B cell (primary cell): ENCODE results near the gene ABHD16A. TPM values are rescaled to one million over a fixed set of nuclear protein-coding genes. Genes with fewer than 3 reads are reported as not detected.

ENCODE experiments used
- ATAC-seq: fragments of 200-7000 bp; cut with Tn5 transposase; one replicate; pipeline ENCODE4 v1.10.0; 2021; ENCODE audit warnings: low read depth, mild to moderate bottlenecking, moderate number of reproducible peaks, moderate library complexity
- CTCF ChIA-PET: fragments of 350-600 bp; sonication (Branson Sonifier 250); formaldehyde crosslinking; loops from one replicate; lab custom pipeline; 2021; ENCODE audit warnings: antibody characterized with exemption, inconsistent platforms; lab: Charles Lee
- POLR2A ChIA-PET: fragments of 350-600 bp; sonication (Branson Sonifier 250); formaldehyde crosslinking; loops from one replicate; lab custom pipeline; 2021; ENCODE audit warnings: antibody characterized with exemption; lab: Charles Lee
- DNase-seq: peaks from one replicate; pipeline ENCODE4 v3.0.0; 2013
- H2AFZ ChIP-seq: 2 replicates; pipeline ENCODE4 v1.6.1; 2012; ENCODE audit warnings: mild to moderate bottlenecking, low read depth, low read length; ENCODE audit not compliant: insufficient read depth, poor library complexity, severe bottlenecking
- H3K27ac ChIP-seq, 2 donors: 1 replicate in 1 of 2; 2 replicates in 1 of 2; pipeline ENCODE4 v1.5.1; 2012 to 2013; ENCODE audit warnings: low read length in 2 of 2, mild to moderate bottlenecking in 2 of 2, moderate library complexity in 1 of 2
- H3K27me3 ChIP-seq, 4 experiments: fragments of 200-600 bp in 1 of 4; sonication (generic) in 1 of 4; replicated peaks in 1 of 4; 1 replicate in 2 of 4; 2 replicates in 2 of 4; pipeline versions ENCODE4 v1.6.1 to v1.7.0; 2013 to 2016; ENCODE audit warnings: low read length in 3 of 4, mild to moderate bottlenecking in 2 of 4, mixed read lengths in 1 of 4, moderate library complexity in 1 of 4; ENCODE audit not compliant: insufficient read depth in 4 of 4, control insufficient read depth in 3 of 4; ENCODE audit errors: control extremely low read depth in 1 of 4
- H3K36me3 ChIP-seq, 2 experiments: replicated peaks in 1 of 2; 1 replicate in 1 of 2; 2 replicates in 1 of 2; pipeline versions ENCODE4 v1.6.1 to v1.7.1; 2013; ENCODE audit warnings: low read length in 1 of 2; ENCODE audit not compliant: insufficient read depth in 2 of 2, control insufficient read depth in 1 of 2; ENCODE audit errors: control extremely low read depth in 1 of 2, extremely low read depth in 1 of 2
- H3K4me1 ChIP-seq, 2 donors: fragments of 200-600 bp in 1 of 2; sonication (generic) in 1 of 2; 1 replicate in 1 of 2; 2 replicates in 1 of 2; pipeline versions ENCODE4 v1.5.1 to v1.6.1; 2013 to 2017; ENCODE audit warnings: low read length in 2 of 2; ENCODE audit not compliant: control insufficient read depth in 2 of 2, insufficient read depth in 2 of 2
- H3K4me2 ChIP-seq: replicated peaks from 2 replicates; pipeline ENCODE3; 2012; ENCODE audit warnings: mild to moderate bottlenecking, low read depth, low read length; ENCODE audit not compliant: poor library complexity, severe bottlenecking
- H3K4me3 ChIP-seq, 5 experiments: fragments of 200-600 bp in 1 of 5; sonication (generic) in 1 of 5; 1 replicate in 3 of 5; 2 replicates in 2 of 5; pipeline versions ENCODE4 v1.5.1 to v1.7.0; 2011 to 2016; ENCODE audit warnings: low read length in 4 of 5, mild to moderate bottlenecking in 4 of 5, low read depth in 2 of 5, control low read depth in 1 of 5, moderate library complexity in 1 of 5; ENCODE audit not compliant: insufficient read depth in 1 of 5; ENCODE audit errors: control extremely low read depth in 1 of 5, extremely low read depth in 1 of 5
- H3K79me2 ChIP-seq: fragments of 200-600 bp; sonication (generic); one replicate; pipeline ENCODE4 v1.6.0; 2016; ENCODE audit warnings: low read length; ENCODE audit not compliant: control insufficient read depth, insufficient read depth
- H3K9ac ChIP-seq: fragments of 200-600 bp; sonication (generic); 2 replicates; pipeline ENCODE4 v1.6.1; 2017; ENCODE audit warnings: mild to moderate bottlenecking, low read length, moderate library complexity
- H3K9me3 ChIP-seq, 3 donors: one replicate each; pipeline versions ENCODE4 v1.6.1 to v1.7.1; 2013; ENCODE audit warnings: low read length in 2 of 3; ENCODE audit not compliant: control insufficient read depth in 2 of 3, insufficient read depth in 1 of 3; ENCODE audit errors: control extremely low read depth in 1 of 3
- H4K20me1 ChIP-seq: 2 replicates; pipeline ENCODE4 v1.6.0; 2012; ENCODE audit warnings: mild to moderate bottlenecking, low read length; ENCODE audit not compliant: insufficient read depth, control insufficient read depth, poor library complexity, severe bottlenecking
- H3K27ac Mint-ChIP-seq: one replicate; pipeline ENCODE4 v1.8.0; 2021; ENCODE audit warnings: mixed read lengths
- H3K27me3 Mint-ChIP-seq: one replicate; pipeline ENCODE4 v1.8.0; 2021; ENCODE audit warnings: mixed read lengths
- H3K4me1 Mint-ChIP-seq: one replicate; pipeline ENCODE4 v1.8.0; 2021; ENCODE audit warnings: mixed read lengths
- H3K4me3 Mint-ChIP-seq: one replicate; pipeline ENCODE4 v1.8.0; 2021; ENCODE audit warnings: mixed read lengths
- H3K9me3 Mint-ChIP-seq: one replicate; pipeline ENCODE4 v1.8.0; 2022; ENCODE audit warnings: mixed read lengths; ENCODE audit not compliant: insufficient read depth
- CTCF ChIP-seq: fragments of 200-600 bp; IDR thresholded peaks from one replicate; pipeline ENCODE4 v1.8.0; 2022; ENCODE audit warnings: antibody characterized with exemption, mild to moderate bottlenecking
- EZH2 ChIP-seq: IDR thresholded peaks from 2 replicates; pipeline ENCODE4 v1.6.1; 2012; ENCODE audit warnings: borderline replicate concordance, low read depth, mild to moderate bottlenecking, moderate library complexity, low read length; ENCODE audit not compliant: insufficient read depth, poor library complexity, severe bottlenecking
- WGBS: methylation state at CpG from one replicate; pipeline ENCODE4 v1.1.5; 2013; ENCODE audit warnings: missing lambda C conversion rate; ENCODE audit not compliant: insufficient coverage; 5-methylcytosine and 5-hydroxymethylcytosine counted together
- intact Hi-C: fragments of 100-400 bp; cut with micrococcal nuclease; formaldehyde crosslinking; loops from one replicate; pipeline ENCODE4 v1.10.0; 2022
- polyA minus RNA-seq: library from RNA; depleted of rRNA, polyadenylated mRNA; stranded (reverse); fragments of >200 nt; gene quantifications from 2 replicates; pipeline ENCODE4 v1.2.3, GENCODE V29; 2012
- polyA plus RNA-seq: library from polyadenylated mRNA; depleted of rRNA; stranded (reverse); fragments of >200 nt; gene quantifications from 2 replicates; pipeline ENCODE4 v1.2.3, GENCODE V29; 2012
- total RNA-seq, 2 donors: library from RNA; stranded (reverse); fragments of 120-200 nt in 1 of 2; gene quantifications; 1 replicate in 1 of 2; 2 replicates in 1 of 2; pipeline versions ENCODE4 v1.2.3 to v1.2.4, GENCODE V29; 2013 to 2022

The ABHD16A gene
- total RNA-seq (78.3 and 90.3 TPM in 2 replicates), polyA plus RNA-seq (97.5 and 97.6 TPM in 2 replicates), polyA minus RNA-seq (51.4 and 65.0 TPM in 2 replicates)
- total RNA-seq (2013): 48.7 TPM

DNA sequence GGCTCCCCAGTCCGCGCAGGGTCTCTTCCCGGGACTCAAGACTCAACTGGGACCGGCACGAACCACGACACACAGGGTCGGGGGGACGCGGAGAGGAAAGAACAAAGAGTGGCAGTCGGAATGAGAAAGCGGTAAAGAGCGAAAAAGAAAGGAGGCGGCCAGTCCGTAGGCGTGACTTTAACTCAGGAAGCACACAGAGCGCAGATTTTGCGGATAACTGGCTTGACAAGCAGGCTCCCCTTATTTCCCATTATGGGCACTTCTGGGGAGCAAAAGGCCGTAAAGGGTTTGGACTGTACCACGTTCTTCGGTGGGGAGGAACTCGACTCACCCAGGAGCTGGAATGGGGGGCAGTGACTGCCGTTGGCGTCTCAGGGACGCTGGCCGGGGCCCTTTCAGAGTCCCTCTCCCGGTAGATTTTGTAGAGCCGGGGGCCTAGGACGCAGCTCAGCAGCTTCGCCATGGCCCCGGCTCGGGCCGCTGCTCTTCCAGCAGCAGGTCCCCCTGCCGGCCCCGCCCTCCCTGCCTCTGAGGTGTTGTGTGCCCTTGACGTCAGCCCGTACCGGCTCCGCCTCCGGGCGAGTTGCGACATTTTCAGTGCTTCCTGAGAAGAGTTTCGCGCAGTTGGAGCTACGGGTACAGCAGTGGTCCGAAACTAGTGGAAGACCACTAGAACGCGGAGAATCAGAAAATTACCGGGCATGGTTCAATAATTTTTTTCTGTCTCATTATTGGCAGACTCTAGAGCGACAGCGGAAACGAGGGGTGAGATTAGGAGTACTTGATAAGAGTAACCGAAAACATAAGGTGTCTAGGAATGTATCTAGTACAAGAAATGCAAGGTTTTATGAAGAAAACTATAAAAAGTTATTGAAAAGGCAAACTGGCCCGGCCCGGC lies at the start of gene ABHD16A:
TSS of gene ABHD16A (minus strand) at position 506 of the 898 bp plus-strand sequence. CDS start at position 463, 43 bp downstream.
- Mint-ChIP-seq H3K4me1 (peaks cover 31% of the 10 kb centered on the region), H3K4me3 (peak within 1 kb of the TSS; percentile 98), H3K27ac (peak within 1 kb of the TSS; percentile 91), H3K27me3 (no peaks in the 10 kb centered on the region), H3K9me3 (no peaks in the 10 kb centered on the region)
- H2AFZ ChIP-seq: peak within 1 kb of the TSS; percentile 89
- TF ChIP-seq EZH2 (no peak), CTCF (no peak)
- H4K20me1 ChIP-seq: no peaks in the 10 kb centered on the region
- peak within 1 kb of the TSS; percentile 75 for H3K4me2 ChIP-seq
- peak within 1 kb of the TSS; percentile 97 for H3K9ac ChIP-seq
- DNase-seq: peak; percentile 99
- peaks cover 0 to 27% of the 10 kb centered on the region in 2 experiments for H3K36me3 ChIP-seq
- intact Hi-C loops: loop anchor here (1.0 to 5.0 kb wide), 5 partner anchors 22 to 159 kb away; partner anchors contain the start of genes CSNK2B, DDAH2, LY6G5B and LY6G5C
- ChIA-PET CTCF (interaction anchor here (0.8 to 2.3 kb wide), 12 partner anchors 9 to 130 kb away, joined by 3 to 11 read pairs (median 4); partner anchors contain the start of genes DDAH2, LSM2 and LY6G5C), POLR2A (interaction anchor here (0.6 to 1.9 kb wide), 10 partner anchors 22 to 160 kb away, joined by 3 to 16 read pairs (median 6); partner anchors contain the start of genes BAG6, CLIC1, DDAH2 and HSPA1B)
- peak; percentile 95 for ATAC-seq
- peaks cover 20 to 28% of the 10 kb centered on the region in 2 donors for H3K4me1 ChIP-seq
- no peaks in the 10 kb centered on the region for H3K27me3 ChIP-seq
- peaks cover 42% of the 10 kb centered on the region for H3K79me2 ChIP-seq
- 1% methylated on average over 50 of the region's 54 CpGs for WGBS
- H3K4me3 ChIP-seq: peak within 1 kb of the TSS; percentile 65 to 98 (median 96)
- peak within 1 kb of the TSS; percentile 87 to 93 for H3K27ac ChIP-seq
- H3K9me3 ChIP-seq: no peaks in the 10 kb centered on the region
